Islet of Langerhans (tissue), 1 donor: ENCODE data around the gene MERTK.
A peak's percentile ranks its signal among the peaks of the same experiment; 100 is the strongest.
"Not testable (repeated sequence)": the region's sequence is repeated elsewhere in the genome, so short reads cannot be mapped to it uniquely, and the experiment has no call there.

Experiments
- FAIRE-seq: peaks from one replicate; lab custom pipeline; 2011; peaks lifted over from hg19 to GRCh38; lab: Jason Lieb, UNC

MERTK gene

DNA sequence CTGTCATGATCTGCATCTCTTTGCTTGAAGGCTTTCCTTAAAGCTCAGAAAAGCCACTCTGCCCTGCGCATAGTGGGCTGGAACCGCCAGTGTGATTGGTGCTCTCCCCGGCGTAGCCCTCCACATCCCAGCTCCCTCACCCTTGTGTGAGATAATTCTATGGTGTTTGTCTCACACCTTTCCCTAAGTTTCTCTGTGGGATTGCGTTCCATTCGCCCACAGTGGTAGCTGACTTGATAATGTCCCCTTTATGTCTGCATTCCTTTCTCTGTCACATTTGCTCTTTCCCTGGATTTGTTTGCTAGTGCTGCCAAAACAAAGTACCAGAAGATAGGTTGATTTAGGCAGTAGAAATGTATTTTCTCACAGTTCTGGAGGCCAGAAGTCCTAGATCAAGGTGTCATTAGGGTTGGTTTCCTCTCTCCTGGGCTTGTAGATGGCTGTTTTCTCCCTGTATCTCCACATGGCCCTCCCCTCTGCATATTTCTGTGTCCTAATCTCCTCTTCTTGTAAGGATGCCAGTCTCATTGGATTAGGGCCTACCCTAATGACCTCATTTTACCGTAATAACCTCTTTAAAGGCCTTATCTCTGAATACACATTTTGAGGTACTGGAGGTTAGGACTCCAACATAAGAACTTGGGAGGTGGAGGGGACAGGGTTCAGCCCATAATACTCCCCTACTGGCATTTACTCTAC, 149.3 kb downstream of the MERTK start:
- FAIRE-seq, result no peak

GRCh38 chr2:112048236-112048592, 149.8 kb downstream of the MERTK start:
- no peak for FAIRE-seq

- peak; percentile 83 for FAIRE-seq
These were observed 150.5 kb downstream of the MERTK start for GRCh38 chr2:112048887-112049286.

GRCh38 chr2:112050316-112050715, 151.9 kb downstream of the MERTK start:
- FAIRE-seq, result no peak

GRCh38 chr2:112053917-112054846, 155.8 kb downstream of the MERTK start:
- FAIRE-seq, result no peak

- FAIRE-seq, result no peak
These were observed 156.7 kb downstream of the MERTK start, which contains the start of gene TMEM87B for GRCh38 chr2:112054847-112055729. TMEM87B (plus strand) TSS chr2:112055269; CDS start chr2:112055592, 323 bp downstream.

- FAIRE-seq, result no peak
These were observed 157.6 kb downstream of the MERTK start for GRCh38 chr2:112055730-112056625.

DNA sequence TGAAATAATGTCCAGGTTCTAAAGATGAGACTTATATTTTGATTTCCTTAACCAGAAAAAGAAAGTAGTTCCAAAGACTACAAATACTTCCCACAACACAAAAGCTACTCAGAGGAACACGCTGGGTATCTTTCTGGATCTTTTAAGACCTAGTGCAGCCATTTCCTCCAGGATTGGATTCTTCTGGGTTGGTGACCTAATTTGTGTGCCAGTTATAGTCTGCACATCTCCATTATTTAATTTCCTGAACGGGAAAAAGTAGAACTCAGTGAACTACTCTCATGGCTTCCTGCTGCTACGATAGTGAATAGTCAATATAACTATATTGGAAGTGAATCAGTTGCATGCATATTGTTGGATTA, 158.2 kb downstream of the MERTK start:
- no peak for FAIRE-seq

- FAIRE-seq, result no peak
These were observed 161.3 kb downstream of the MERTK start for GRCh38 chr2:112059671-112060070.

DNA sequence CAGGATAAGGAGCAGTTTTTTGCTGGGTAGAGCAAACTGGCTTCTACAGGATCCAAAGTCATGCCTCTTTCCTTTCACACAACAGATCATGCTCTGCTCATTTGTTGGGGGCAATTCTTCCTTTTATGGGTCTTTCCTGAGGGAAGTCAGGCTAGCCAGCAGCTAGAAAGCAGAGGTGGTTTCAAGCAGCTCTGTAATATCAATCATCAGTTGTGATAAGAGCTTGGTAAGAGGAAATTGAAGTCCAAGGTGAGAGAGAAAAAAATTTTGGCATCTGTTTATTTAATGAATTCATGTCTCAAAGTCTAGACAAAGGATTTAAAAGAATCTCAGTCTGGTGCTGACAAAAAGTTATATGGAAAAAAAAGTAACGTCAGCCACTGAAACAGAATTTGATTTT, 162.9 kb downstream of the MERTK start:
- no peak for FAIRE-seq

DNA sequence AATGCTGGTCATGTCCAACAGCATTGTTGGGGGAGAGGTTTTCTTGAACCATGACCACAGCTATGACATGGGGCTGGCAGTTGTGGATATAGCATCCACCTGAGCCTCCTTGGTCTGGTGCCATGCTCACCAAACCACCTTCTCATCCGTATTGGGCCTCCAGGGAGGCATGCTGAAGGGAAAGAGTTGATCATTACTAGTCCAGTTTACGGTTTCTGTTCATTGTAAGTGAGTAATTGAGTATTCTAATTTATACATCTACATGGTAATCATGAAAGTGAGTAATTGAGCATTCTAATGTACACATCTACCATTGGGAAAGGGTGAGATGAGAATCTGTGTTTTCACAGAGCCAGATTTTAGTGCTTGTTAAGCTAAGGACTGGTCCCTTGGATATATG, 163.4 kb downstream of the MERTK start:
- no peak for FAIRE-seq

- FAIRE-seq, result no peak
These were observed 164.5 kb downstream of the MERTK start for GRCh38 chr2:112062894-112063293.

DNA sequence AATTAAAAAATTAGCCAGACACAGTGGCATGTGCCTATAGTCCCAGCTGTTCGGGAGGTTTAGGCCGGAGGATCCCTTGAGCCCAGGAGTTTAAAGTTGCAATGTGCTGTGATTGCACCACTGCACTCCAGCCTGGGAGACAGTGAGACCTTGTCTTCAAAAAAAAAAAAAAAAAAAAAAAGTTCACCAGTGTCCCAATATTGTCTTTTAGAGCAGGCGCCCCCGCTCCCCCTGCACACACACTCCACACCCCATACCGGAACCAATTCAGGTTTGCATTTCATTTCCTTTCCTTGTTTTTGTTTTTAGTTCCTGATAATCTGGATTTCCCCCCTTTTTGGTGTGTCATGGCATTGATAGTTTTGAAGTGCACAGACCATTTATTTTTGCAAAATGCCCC, 167.1 kb downstream of the MERTK start:
- FAIRE-seq, result no peak

- no peak for FAIRE-seq
These were observed 167.6 kb downstream of the MERTK start for GRCh38 chr2:112065966-112066365.

- not testable (repeated sequence) for FAIRE-seq
These were observed 171.4 kb downstream of the MERTK start for GRCh38 chr2:112069794-112070193.

GRCh38 chr2:112073875-112074274, 175.5 kb downstream of the MERTK start:
- no peak for FAIRE-seq

DNA sequence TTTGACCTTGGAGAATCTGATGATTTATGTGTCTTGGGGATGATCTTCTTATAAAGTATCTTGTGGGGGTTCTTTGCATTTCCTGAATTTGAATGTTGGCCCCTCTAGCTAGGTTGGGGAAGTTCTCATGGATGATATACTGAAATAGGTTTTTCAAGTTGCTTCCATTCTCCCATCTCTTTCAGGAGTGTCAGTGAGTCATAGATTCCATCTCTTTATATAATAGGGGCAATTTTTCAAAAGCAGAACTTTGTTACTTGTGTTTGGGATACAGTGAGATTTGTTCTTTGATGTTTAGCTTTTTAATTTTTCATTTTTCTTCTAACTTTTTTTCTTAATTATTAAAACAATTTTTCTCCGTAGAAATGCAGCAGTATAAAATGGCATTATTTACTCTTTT, 176.1 kb downstream of the MERTK start:
- no peak for FAIRE-seq

DNA sequence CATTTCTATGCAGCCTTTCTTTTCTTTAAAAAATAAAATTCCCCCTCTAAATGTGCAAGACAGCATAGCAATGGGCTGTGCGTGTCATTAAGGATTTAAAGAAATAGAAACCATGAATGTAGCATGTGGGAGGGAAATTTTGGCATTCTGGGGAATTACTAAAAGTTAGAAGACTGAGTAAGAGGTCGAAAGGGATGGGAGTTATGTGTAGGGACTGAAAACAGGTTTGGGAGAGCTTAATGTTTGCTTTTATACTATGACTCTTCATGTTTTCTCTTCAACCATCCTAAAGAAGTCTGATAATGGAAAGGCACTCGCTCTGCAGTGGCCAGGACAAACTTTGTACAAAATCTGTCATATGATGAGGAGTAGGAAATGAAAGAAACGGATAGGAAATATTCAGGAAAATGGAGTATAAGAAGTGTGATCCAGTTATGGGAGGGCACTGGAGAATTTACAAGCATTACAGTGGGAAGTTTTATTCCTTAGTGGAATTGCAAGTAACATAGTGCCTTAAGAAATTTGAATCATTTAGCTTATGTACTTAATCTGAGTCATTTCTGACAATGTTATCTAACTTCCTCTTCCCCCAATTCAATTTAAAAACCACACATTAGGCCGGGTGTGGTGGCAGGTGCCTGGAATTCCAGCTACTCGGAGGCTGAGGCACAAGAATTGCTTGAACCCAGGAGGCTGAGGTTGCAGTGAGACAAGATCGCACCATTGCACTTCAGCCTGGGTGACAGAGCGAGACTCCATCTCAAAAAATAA, 177.3 kb downstream of the MERTK start:
- no peak for FAIRE-seq

GRCh38 chr2:112077814-112078213, 179.4 kb downstream of the MERTK start:
- no peak for FAIRE-seq
